Measurements from ENCODE around the gene CDK1. TPM values are rescaled to one million over a fixed set of nuclear protein-coding genes. Genes with fewer than 3 reads are reported as not detected.

Gene CDK1
- total RNA-seq, 1 experiment from 2014 or later: 78.9 TPM

DNA sequence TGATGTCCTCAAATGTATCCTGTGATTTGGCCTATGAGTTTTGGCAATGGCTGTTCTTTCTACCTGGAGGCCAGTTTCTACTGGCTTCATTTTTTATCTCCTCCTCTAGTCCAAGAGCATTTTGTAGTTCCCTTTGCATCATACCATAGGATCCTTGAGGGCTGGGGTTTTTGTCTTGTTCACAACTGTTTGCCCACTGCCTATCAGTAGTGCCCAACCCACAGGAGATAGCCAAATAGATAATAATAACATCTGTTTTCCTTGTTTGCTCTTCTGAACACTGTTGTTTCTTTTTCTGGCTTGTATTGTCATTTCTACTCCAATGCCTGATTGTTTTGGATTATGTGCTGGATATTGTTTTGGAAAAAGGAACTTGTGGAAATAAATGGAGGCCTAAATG lies 3.4 kb downstream of the CDK1 start:
- Histone ChIP-seq H3K9ac (ENCODE audit: extremely low read depth, insufficient read length, low read length) (no peak overlapping the region), H3K56ac (ENCODE audit: insufficient read length, low read depth, low read length) (no peak overlapping the region), H3K79me2 (ENCODE audit: insufficient read depth, low read length) (peaks cover 39% of the 10 kb centered on the region; the same call in 1 of the 2 replicates), H3K14ac (ENCODE audit: insufficient read depth, low read length) (no peak overlapping the region), H3K79me1 (ENCODE audit: insufficient read depth, low read depth, low read length, poor library complexity, severe bottlenecking) (peaks cover 5% of the 10 kb centered on the region), H3K4me1 (ENCODE audit: insufficient read depth, low read length) (no peaks in the 10 kb centered on the region; the same call in 1 of the 2 replicates), H2AK5ac (ENCODE audit: insufficient read length, low read length) (no peak overlapping the region), H3T11ph (ENCODE audit: low read length) (no peak overlapping the region), H3K23me2 (ENCODE audit: insufficient read length, low read depth, low read length, poor library complexity, severe bottlenecking) (peaks cover 3% of the 10 kb centered on the region), H3K23ac (ENCODE audit: insufficient read length, low read depth, low read length) (no peak overlapping the region), H2BK5ac (ENCODE audit: insufficient read length, low read length) (no peak overlapping the region), H3K27me3 (ENCODE audit: insufficient read depth, low read length) (no peaks in the 10 kb centered on the region), H4K5ac (ENCODE audit: insufficient read length, low read depth, low read length) (no peak overlapping the region), H2BK120ac (ENCODE audit: low read depth, low read length, poor library complexity, severe bottlenecking) (no peak overlapping the region), H2BK15ac (ENCODE audit: low read depth, low read length) (no peak overlapping the region), H4K20me1 (ENCODE audit: control insufficient read depth, insufficient read depth, insufficient read length) (no peaks in the 10 kb centered on the region), H2BK20ac (ENCODE audit: low read depth, low read length, poor library complexity, severe bottlenecking) (no peak overlapping the region), H2BK12ac (ENCODE audit: insufficient read length, low read depth, low read length) (no peak overlapping the region), H3K18ac (ENCODE audit: insufficient read length, low read depth, low read length) (no peak overlapping the region), H3K9me3 (ENCODE audit: control insufficient read depth, low read depth, low read length) (no peaks in the 10 kb centered on the region), H2AFZ (ENCODE audit: low read length) (no peak overlapping the region), H4K8ac (replicated peaks; ENCODE audit: insufficient read length, low read depth, low read length) (no peak overlapping the region), H3K4me2 (ENCODE audit: insufficient read depth, insufficient read length, low read length) (no peak overlapping the region), H3K27ac (ENCODE audit: insufficient read length, low read depth, low read length) (no peak overlapping the region), H4K91ac (ENCODE audit: insufficient read length, low read depth, low read length) (no peak overlapping the region), H3K4ac (ENCODE audit: low read depth, low read length) (no peak overlapping the region)
- no peaks in the 10 kb centered on the region for H3K9me3 Mint-ChIP-seq
- 0 out of 2 replicates have a peak, but pooled peaks cover 1% of the 10 kb centered on the region for H3K27me3 Mint-ChIP-seq (ENCODE audit: low read depth)
- peaks cover 44 to 63% (median 47%) of the 10 kb centered on the region in 3 experiments; a peak in 6 of 7 replicates for H3K36me3 Mint-ChIP-seq (ENCODE audit: insufficient read depth in 1 of 3, low read depth in 3 of 3)
- peaks cover 31 to 35% of the 10 kb centered on the region in 2 experiments for H3K4me1 Mint-ChIP-seq
- H3K27ac Mint-ChIP-seq: peak overlapping the region in 1 of 3 experiments; percentile 25; a peak in 2 of 7 replicates
- TF ChIP-seq CTCF (conservative IDR thresholded peaks at IDR 0.05): no peak
- no peak for DNase-seq
- H3K4me3 Mint-ChIP-seq: peak overlapping the region; percentile 29 to 70
